Measurements from ENCODE around the gene B9D1.

DNA sequence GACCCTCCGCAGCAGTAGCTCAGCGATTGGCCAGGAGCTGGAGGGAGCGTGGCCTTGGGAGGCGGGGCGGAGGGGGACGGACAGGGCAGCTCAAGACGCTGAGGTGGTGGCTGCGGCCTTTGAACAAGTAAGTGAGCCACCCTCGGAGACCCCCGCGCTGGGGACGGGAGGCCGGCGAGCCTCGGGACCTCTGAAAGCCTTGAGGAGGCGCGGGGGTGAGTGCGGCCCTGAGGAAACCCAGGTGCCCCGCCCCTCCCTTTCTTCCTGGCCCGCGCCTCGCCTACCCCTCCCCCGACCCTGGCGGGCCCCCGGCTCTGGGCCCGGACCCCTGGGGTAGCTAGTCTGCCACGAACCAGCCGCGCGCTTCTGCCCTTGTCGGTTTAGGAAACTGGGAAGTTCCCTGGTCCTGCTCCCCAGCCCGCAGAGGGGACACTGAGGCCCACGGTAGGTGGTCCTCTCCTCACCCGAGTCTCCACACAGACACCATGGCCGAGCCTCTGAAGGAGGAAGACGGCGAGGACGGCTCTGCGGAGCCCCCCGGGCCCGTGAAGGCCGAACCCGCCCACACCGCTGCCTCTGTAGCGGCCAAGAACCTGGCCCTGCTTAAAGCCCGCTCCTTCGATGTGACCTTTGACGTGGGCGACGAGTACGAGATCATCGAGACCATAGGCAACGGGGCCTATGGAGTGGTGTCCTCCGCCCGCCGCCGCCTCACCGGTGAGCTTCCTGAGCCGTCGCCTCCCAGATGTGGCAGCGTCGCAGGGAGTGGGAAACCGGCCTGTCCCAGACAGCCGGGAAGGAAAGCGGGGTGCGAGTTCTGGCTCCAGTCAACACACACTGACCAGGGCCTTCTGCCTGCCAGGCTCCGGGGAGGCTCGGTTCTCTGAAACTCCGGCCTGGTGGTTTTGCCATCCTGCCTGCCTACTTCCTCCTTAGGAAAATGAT lies 16.2 kb upstream of the B9D1 start, which contains the start of gene MAPK7:
- TF ChIP-seq, protein P1, sequence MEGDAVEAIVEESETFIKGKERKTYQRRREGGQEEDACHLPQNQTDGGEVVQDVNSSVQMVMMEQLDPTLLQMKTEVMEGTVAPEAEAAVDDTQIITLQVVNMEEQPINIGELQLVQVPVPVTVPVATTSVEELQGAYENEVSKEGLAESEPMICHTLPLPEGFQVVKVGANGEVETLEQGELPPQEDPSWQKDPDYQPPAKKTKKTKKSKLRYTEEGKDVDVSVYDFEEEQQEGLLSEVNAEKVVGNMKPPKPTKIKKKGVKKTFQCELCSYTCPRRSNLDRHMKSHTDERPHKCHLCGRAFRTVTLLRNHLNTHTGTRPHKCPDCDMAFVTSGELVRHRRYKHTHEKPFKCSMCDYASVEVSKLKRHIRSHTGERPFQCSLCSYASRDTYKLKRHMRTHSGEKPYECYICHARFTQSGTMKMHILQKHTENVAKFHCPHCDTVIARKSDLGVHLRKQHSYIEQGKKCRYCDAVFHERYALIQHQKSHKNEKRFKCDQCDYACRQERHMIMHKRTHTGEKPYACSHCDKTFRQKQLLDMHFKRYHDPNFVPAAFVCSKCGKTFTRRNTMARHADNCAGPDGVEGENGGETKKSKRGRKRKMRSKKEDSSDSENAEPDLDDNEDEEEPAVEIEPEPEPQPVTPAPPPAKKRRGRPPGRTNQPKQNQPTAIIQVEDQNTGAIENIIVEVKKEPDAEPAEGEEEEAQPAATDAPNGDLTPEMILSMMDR (IDR thresholded peaks at IDR 0.05), result no peak
- TF ChIP-seq POLR2A (IDR thresholded peaks at IDR 0.05), result peak in 1 of 2 donors; percentile 30

All from heart left ventricle (tissue), 13 donors.